Activated CD4-positive, alpha-beta memory T cell treated with anti-CD3 and anti-CD28 coated beads, Interleukin-2, amount 10 ng/mL, durations not matched to agents 7 days and 5 days (primary cell): ENCODE measurements around the gene CA5A. TPM values are rescaled to one million over a fixed set of nuclear protein-coding genes. Genes with fewer than 3 reads are reported as not detected.

Experiments used
- CTCF ChIA-PET: fragments of 350-600 bp; sonication (Branson Sonifier 250); formaldehyde crosslinking; loops from one replicate; lab custom pipeline; 2021; ENCODE audit warnings: antibody characterized with exemption, inconsistent platforms; lab: Charles Lee
- POLR2A ChIA-PET: fragments of 350-600 bp; sonication (Branson Sonifier 250); formaldehyde crosslinking; loops from one replicate; lab custom pipeline; 2021; ENCODE audit warnings: antibody characterized with exemption; lab: Charles Lee
- DNase-seq: peaks from one replicate; pipeline ENCODE4 v3.0.0-alpha.2; 2020
- H3K27ac Mint-ChIP-seq: one replicate; pipeline ENCODE4 v1.8.0; 2021; ENCODE audit warnings: mild to moderate bottlenecking, mixed read lengths
- H3K27me3 Mint-ChIP-seq: one replicate; pipeline ENCODE4 v1.8.0; 2021; ENCODE audit warnings: mixed read lengths
- H3K36me3 Mint-ChIP-seq: one replicate; pipeline ENCODE4 v1.8.0; 2021; ENCODE audit warnings: low read depth, mixed read lengths
- H3K4me1 Mint-ChIP-seq: one replicate; pipeline ENCODE4 v1.8.0; 2021; ENCODE audit warnings: mixed read lengths
- H3K4me3 Mint-ChIP-seq: one replicate; pipeline ENCODE4 v1.8.0; 2021; ENCODE audit warnings: mild to moderate bottlenecking, mixed read lengths
- H3K9me3 Mint-ChIP-seq: one replicate; pipeline ENCODE4 v1.8.0; 2021; ENCODE audit warnings: mixed read lengths
- total RNA-seq, 2 experiments: library from RNA; stranded (reverse); gene quantifications; one replicate each; pipeline ENCODE4 v1.2.3, GENCODE V29; 2021

CA5A gene
- total RNA-seq, 2 experiments from 2014 or later: not detected

DNA sequence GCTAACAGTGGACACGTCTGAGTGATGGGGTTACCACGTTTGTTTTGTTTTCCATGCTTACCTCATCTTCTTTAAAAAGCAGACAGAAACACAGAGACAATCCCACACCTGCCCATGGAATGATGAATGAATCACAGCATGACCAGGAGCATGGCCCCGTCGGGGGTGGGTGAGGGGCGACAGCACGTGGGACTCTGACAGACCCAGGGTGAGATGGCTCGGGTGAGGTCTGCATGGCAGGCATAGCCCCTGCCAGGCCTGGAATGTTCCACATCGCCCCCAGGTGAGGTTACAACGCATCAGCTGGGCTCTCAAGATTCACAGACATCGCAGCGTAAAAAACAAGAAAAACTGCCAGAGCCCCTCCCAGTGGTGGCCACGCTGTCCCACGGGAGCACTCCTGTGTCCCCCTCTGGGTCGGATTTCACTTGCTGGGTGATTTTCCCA, 85.2 kb downstream of the CA5A start:
- no peak overlapping the region for H3K27ac Mint-ChIP-seq
- no peak overlapping the region for H3K4me3 Mint-ChIP-seq
- CTCF ChIA-PET: interaction anchor here (3.7 to 12.3 kb wide), 3 partner anchors 13 to 71 kb away, joined by 17 to 286 read pairs (median 102); partner anchors contain the start of gene SLC7A5
- no peaks in the 10 kb centered on the region for H3K9me3 Mint-ChIP-seq
- no peaks in the 10 kb centered on the region for H3K27me3 Mint-ChIP-seq
- no peak for DNase-seq
- peaks cover 65% of the 10 kb centered on the region for H3K36me3 Mint-ChIP-seq
- POLR2A ChIA-PET: interaction anchor here (9.6 kb wide), 1 partner anchor 17 kb away, joined by 241 read pairs; the partner anchor contains the start of gene SLC7A5
- H3K4me1 Mint-ChIP-seq: peaks cover 45% of the 10 kb centered on the region

DNA sequence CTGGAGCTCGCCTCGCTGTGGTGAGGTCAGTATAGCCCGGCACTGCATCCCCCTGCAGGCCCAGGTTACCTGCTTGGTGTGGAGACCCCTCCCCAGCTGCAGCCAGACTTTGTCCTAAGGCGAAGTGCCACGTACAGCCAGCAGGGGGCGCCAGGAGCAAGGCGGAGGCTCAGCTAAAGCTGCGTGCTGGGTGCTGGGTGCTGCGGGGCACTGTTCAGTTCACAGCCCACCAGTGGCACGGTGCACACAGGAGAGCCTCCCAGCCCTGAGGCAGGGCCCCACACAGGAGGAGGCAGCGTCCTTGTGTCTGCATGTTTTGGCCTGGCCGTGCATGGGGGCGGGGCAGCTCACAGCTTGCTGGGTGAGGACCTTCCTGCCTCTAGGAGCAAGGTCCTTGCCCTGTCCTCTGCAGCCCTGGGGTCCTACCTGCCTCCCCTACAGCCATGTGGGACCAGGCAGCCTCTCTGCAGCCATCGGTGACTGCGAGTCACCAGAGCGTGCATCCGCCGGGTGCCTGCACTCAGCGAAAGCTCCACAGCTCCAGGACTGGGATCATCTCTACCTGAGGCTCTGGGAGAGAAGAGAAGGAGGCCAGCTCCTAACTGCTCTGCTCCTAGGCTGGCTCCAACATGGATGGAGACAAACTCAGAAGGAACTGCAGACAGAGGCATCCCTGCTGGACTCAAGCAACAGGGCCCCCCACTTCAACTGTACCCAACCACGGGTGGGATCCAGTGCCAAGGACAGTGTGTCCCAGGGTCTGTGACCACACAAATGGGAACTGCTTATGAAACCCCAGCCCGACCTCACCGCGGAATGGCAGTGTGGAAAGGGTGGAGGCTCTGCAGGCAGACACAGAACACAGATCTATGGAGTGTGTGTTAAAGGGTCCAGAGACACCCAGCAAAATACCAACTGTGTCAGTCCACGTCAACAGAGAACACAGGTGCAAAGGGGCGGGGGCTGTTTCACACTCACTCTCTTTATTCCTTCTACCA, 86.0 kb downstream of the CA5A start:
- Mint-ChIP-seq H3K4me3 (no peak overlapping the region), H3K9me3 (no peaks in the 10 kb centered on the region), H3K36me3 (peaks cover 57% of the 10 kb centered on the region), H3K27ac (no peak overlapping the region), H3K27me3 (no peaks in the 10 kb centered on the region), H3K4me1 (peaks cover 36% of the 10 kb centered on the region)
- peak; percentile 82 for DNase-seq
- POLR2A ChIA-PET: interaction anchor here (1.1 to 9.6 kb wide), 6 partner anchors 10 to 85 kb away, joined by 3 to 241 read pairs (median 5); partner anchors contain the start of genes KLHDC4 and SLC7A5
- CTCF ChIA-PET: interaction anchor here (0.6 to 12.3 kb wide), 21 partner anchors 10 to 707 kb away, joined by 3 to 286 read pairs (median 6); partner anchors contain the start of gene SLC7A5

DNA sequence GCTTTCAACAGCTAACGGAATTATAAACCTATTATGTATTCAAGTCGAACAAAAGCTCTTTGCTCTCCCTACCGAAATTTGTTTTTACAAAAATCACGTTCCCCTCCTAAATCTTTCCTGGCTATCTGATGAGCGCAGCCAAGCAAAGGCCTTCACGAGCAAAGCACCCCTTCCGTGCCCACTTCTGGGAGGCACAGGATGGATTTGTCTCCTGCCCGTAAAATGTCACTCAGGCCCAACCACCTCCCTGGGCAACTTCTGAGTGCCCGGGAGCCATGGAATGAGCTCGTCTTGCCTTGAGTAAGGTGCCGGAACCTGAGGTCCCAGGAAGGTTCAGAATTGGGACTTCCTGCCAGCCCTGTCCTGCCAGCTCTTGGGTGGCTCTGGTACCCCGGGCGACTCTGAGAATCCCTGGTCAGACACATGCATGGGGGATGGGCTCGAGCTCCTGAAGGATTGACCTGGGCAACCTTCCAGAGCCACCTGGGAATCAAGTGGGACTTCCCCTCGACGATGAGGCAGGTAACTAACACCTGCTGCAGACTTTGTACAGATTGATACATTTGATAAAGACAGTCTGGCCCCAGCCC, 86.8 kb downstream of the CA5A start:
- Mint-ChIP-seq H3K27me3 (no peaks in the 10 kb centered on the region), H3K36me3 (peaks cover 60% of the 10 kb centered on the region), H3K9me3 (no peaks in the 10 kb centered on the region), H3K27ac (no peak overlapping the region), H3K4me1 (peaks cover 29% of the 10 kb centered on the region), H3K4me3 (no peak overlapping the region)
- DNase-seq: no peak
- CTCF ChIA-PET: interaction anchor here (0.7 to 12.3 kb wide), 22 partner anchors 10 to 708 kb away, joined by 3 to 286 read pairs (median 6); partner anchors contain the start of gene SLC7A5
- POLR2A ChIA-PET: interaction anchor here (1.1 to 9.6 kb wide), 6 partner anchors 11 to 84 kb away, joined by 3 to 241 read pairs (median 5); partner anchors contain the start of genes KLHDC4 and SLC7A5

DNA sequence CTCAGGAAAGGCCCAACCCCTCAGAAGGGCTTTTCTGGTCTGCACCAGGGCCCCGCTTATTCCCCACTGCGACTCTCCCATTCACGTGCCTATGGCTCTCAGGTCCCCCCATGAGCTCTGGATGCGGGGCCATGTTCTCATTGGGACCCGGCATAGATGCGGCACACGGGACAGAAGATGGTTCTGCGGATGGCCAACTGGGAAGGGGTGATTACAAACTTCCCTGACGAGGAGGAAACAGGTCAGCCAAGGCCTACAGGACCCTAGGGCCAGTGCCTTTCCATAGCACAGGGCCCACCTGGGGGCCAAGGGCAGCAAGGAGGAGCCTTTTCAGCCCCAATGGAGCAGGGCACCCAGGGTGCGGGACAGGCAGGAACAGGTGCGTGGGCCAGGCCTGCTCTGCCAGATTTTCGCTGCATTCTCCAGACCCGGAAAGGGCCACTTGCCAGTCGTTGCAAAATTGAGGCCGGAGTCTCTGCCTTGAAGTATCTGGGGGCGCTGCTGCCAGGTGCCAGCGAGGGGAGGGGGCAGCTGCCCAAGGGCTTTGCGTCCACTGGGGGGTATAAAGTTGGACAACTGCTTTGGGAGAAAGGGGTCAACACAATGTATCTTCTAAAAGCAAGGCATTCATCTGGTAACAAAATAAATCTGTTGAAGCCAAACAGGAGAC, 87.5 kb downstream of the CA5A start:
- ChIA-PET POLR2A (interaction anchor here (1.3 to 9.6 kb wide), 5 partner anchors 19 to 83 kb away, joined by 3 to 241 read pairs (median 6); partner anchors contain the start of genes KLHDC4 and SLC7A5), CTCF (interaction anchor here (0.7 to 12.3 kb wide), 15 partner anchors 10 to 79 kb away, joined by 3 to 286 read pairs (median 7); partner anchors contain the start of gene SLC7A5)
- DNase-seq: no peak
- peaks cover 56% of the 10 kb centered on the region for H3K36me3 Mint-ChIP-seq
- H3K27ac Mint-ChIP-seq: no peak overlapping the region
- no peak overlapping the region for H3K4me3 Mint-ChIP-seq
- H3K27me3 Mint-ChIP-seq: no peaks in the 10 kb centered on the region
- no peaks in the 10 kb centered on the region for H3K9me3 Mint-ChIP-seq
- H3K4me1 Mint-ChIP-seq: peaks cover 24% of the 10 kb centered on the region

DNA sequence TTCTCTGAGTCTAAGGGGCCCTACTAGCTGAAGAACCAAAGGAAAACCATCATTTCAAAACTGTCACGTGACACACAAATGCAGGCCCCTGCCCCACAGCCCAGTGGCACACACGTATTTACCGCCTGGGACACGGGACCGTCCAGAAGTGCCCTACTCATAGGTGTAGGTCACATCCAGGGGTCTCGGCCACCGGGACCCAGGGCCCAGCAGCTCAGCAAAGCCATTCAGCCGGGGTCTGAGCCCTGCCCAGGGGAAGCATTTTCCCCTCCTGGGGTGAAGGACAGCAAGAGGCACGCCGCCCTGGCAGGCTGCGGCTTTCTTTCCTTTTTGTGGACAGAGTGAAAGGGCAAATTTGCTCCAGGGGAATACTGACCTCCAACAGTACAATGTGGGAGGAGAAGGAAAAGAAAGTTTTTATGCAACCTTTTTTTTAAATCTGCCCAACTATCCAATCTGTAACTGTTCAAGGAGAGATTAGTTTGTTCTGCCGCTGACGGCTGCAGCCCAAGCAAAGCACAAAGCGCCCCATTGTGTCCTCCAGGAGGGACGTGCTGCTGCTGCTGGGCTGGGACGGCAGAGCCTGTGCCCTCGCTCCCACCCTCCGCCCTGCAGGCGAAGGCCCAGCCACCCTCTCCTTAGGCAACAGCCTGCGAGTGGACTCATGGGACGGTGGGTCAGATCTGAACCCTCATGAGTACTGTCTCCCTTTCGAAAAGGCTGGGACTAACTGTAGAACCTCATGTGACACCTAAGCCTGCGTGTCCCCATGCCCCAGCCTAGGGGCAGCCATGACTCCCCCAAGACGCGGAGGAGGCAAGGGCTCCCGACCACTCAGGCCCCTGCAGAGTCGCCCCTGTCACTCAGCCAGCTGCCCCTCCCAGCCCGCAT, 88.3 kb downstream of the CA5A start:
- no peak for DNase-seq
- Mint-ChIP-seq H3K27me3 (no peaks in the 10 kb centered on the region), H3K4me1 (peaks cover 19% of the 10 kb centered on the region), H3K27ac (no peak overlapping the region), H3K9me3 (no peaks in the 10 kb centered on the region), H3K36me3 (peaks cover 51% of the 10 kb centered on the region), H3K4me3 (no peak overlapping the region)
- ChIA-PET POLR2A (interaction anchor here (1.0 to 2.7 kb wide), 3 partner anchors 8 to 68 kb away, joined by 3 to 20 read pairs (median 4); no protein-coding TSS in a partner anchor), CTCF (interaction anchor here (1.6 to 12.3 kb wide), 5 partner anchors 10 to 68 kb away, joined by 4 to 286 read pairs (median 18); partner anchors contain the start of gene SLC7A5)

- Mint-ChIP-seq H3K9me3 (no peaks in the 10 kb centered on the region), H3K4me1 (peaks cover 13% of the 10 kb centered on the region), H3K36me3 (peaks cover 52% of the 10 kb centered on the region), H3K27ac (no peak overlapping the region), H3K4me3 (no peak overlapping the region), H3K27me3 (no peaks in the 10 kb centered on the region)
- ChIA-PET POLR2A (interaction anchor here (0.8 to 1.8 kb wide), 4 partner anchors 9 to 67 kb away, joined by 3 to 5 read pairs (median 4); no protein-coding TSS in a partner anchor), CTCF (interaction anchor here (1.6 to 12.3 kb wide), 3 partner anchors 23 to 68 kb away, joined by 4 to 286 read pairs (median 18); partner anchors contain the start of gene SLC7A5)
- DNase-seq: no peak
Observed at GRCh38 chr16:87847467-87847784, 88.9 kb downstream of the CA5A start.

DNA sequence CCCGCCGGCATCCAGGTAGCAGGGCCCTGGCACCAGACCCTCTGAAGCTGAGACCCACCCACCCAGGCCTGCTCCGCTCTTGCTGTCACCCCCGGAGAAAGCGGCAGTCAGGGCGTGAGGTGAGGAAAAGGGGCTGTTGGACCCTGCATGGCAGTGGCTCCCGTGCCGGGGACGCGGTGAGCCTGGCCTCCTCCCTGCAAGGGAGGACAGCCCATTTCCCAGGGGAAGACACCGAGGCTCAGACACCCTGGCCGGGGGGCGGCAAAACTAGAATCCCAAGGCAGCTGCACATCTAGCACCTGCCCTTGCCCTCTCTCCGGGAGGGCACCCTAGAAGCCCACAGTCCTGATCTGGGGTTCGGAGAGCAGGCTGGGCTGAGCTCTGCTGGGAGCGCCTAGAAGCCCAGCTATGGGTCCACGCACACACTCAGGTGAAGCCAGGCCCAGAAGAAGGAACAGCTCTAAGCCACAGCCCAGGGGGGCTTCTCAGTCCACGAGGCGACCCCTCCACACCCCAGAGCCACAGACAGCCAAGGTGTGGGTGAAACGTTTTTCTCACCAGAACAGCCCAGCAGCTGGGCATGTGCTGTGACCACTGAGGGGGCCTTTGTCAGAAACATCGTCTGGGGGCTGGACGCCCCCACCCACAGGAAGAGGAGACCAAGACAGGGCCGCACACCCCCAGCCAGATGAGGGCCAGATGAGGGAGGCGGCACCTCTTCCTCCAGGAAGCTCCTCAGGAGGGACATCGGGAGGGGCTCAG, 89.4 kb downstream of the CA5A start:
- Mint-ChIP-seq H3K36me3 (peaks cover 48% of the 10 kb centered on the region), H3K9me3 (no peaks in the 10 kb centered on the region), H3K27me3 (no peaks in the 10 kb centered on the region), H3K4me3 (no peak overlapping the region), H3K4me1 (peaks cover 13% of the 10 kb centered on the region), H3K27ac (no peak overlapping the region)
- CTCF ChIA-PET: interaction anchor here (1.6 to 12.3 kb wide), 3 partner anchors 23 to 67 kb away, joined by 4 to 286 read pairs (median 18); partner anchors contain the start of gene SLC7A5
- POLR2A ChIA-PET: interaction anchor here (0.8 to 1.8 kb wide), 6 partner anchors 9 to 67 kb away, joined by 3 to 5 read pairs (median 4); partner anchors contain the start of gene SLC7A5
- DNase-seq: no peak

- Mint-ChIP-seq H3K4me3 (no peak overlapping the region), H3K4me1 (peaks cover 12% of the 10 kb centered on the region), H3K27me3 (no peaks in the 10 kb centered on the region), H3K9me3 (no peaks in the 10 kb centered on the region), H3K27ac (no peak overlapping the region), H3K36me3 (peaks cover 49% of the 10 kb centered on the region)
- ChIA-PET CTCF (interaction anchor here (1.6 to 12.3 kb wide), 3 partner anchors 24 to 66 kb away, joined by 4 to 286 read pairs (median 18); partner anchors contain the start of gene SLC7A5), POLR2A (interaction anchor here (0.8 to 2.0 kb wide), 6 partner anchors 21 to 80 kb away, joined by 3 to 7 read pairs (median 4); partner anchors contain the start of genes KLHDC4 and SLC7A5)
- no peak for DNase-seq
Observed at GRCh38 chr16:87845807-87846619, 90.3 kb downstream of the CA5A start.

DNA sequence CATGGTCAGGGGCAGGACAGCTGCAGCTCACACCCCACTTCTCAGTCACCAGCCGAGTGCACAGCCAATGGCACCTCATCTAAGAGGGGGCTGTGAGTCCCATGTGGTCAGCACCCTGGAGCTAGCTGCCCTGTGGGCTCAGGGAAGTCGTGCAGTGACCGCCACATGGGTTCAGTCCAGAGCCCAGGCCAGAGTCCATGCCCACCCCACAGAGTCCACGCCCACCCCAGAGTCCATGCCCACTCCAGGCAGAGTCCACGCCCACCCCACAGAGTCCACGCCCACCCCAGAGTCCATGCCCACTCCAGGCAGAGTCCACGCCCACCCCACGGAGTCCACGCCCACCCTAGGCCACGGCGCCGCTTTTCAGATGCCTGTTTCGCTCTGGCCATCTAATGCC, 91.1 kb downstream of the CA5A start:
- ChIA-PET POLR2A (interaction anchor here (0.8 to 2.0 kb wide), 3 partner anchors 21 to 79 kb away, joined by 3 to 7 read pairs (median 3); partner anchors contain the start of gene KLHDC4), CTCF (interaction anchor here (3.6 to 12.3 kb wide), 2 partner anchors 25 to 65 kb away, joined by 18 to 286 read pairs; partner anchors contain the start of gene SLC7A5)
- DNase-seq: no peak
- Mint-ChIP-seq H3K36me3 (peaks cover 44% of the 10 kb centered on the region), H3K27me3 (no peaks in the 10 kb centered on the region), H3K9me3 (no peaks in the 10 kb centered on the region), H3K4me1 (peaks cover 8% of the 10 kb centered on the region), H3K27ac (no peak overlapping the region), H3K4me3 (no peak overlapping the region)
